Mucosa of rectum (tissue), 2 donors: Measurements from ENCODE around the gene TEX101.

Experiments used
- H3K27ac ChIP-seq, 2 donors: one replicate each; pipeline ENCODE4 v1.7.0; 2013; ENCODE audit warnings: inconsistent platforms in 2 of 2, low read depth in 2 of 2, low read length in 2 of 2
- H3K27me3 ChIP-seq, 2 donors: one replicate each; pipeline ENCODE4 v1.7.0; 2013; ENCODE audit warnings: low read length in 2 of 2; ENCODE audit not compliant: control insufficient read depth in 2 of 2, insufficient read depth in 2 of 2
- H3K36me3 ChIP-seq, 2 donors: one replicate each; pipeline ENCODE4 v1.7.0; 2013; ENCODE audit warnings: low read length in 2 of 2; ENCODE audit not compliant: control insufficient read depth in 2 of 2, insufficient read depth in 2 of 2
- H3K4me1 ChIP-seq, 2 donors: one replicate each; pipeline ENCODE4 v1.7.0; 2013; ENCODE audit warnings: low read length in 2 of 2, mild to moderate bottlenecking in 1 of 2; ENCODE audit not compliant: control insufficient read depth in 2 of 2, insufficient read depth in 2 of 2
- H3K4me3 ChIP-seq, 2 donors: one replicate each; pipeline ENCODE4 v1.7.0; 2013; ENCODE audit warnings: low read length in 2 of 2
- H3K9ac ChIP-seq, 2 donors: one replicate each; pipeline ENCODE4 v1.7.0; 2013; ENCODE audit warnings: low read length in 2 of 2, low read depth in 1 of 2, mild to moderate bottlenecking in 1 of 2
- H3K9me3 ChIP-seq, 2 donors: one replicate each; pipeline ENCODE4 v1.7.0; 2013; ENCODE audit warnings: low read length in 2 of 2; ENCODE audit not compliant: control insufficient read depth in 2 of 2
- donor health status: healthy.
- donor health status: Normal muscosa, but diverticular disease.

The TEX101 gene

GRCh38 chr19:43416951-43417623 lies 2.4 kb downstream of the TEX101 start:
- Histone ChIP-seq H3K9me3 (no peaks in the 10 kb centered on the region), H3K27me3 (no peaks in the 10 kb centered on the region), H3K36me3 (no peaks in the 10 kb centered on the region), H3K27ac (no peak overlapping the region), H3K4me3 (no peak overlapping the region), H3K9ac (no peak overlapping the region), H3K4me1 (peaks cover 0 to 5% of the 10 kb centered on the region in 2 donors)

GRCh38 chr19:43420954-43421353 lies 6.3 kb downstream of the TEX101 start:
- H3K4me3 ChIP-seq: no peak overlapping the region
- no peaks in the 10 kb centered on the region for H3K36me3 ChIP-seq
- peaks cover 7 to 9% of the 10 kb centered on the region in 2 donors for H3K4me1 ChIP-seq
- H3K9ac ChIP-seq: no peak overlapping the region
- H3K27me3 ChIP-seq: no peaks in the 10 kb centered on the region
- no peak overlapping the region for H3K27ac ChIP-seq
- H3K9me3 ChIP-seq: no peaks in the 10 kb centered on the region

GRCh38 chr19:43422000-43422688 lies 7.5 kb downstream of the TEX101 start:
- no peaks in the 10 kb centered on the region for H3K9me3 ChIP-seq
- H3K36me3 ChIP-seq: no peaks in the 10 kb centered on the region
- peaks cover 11 to 16% of the 10 kb centered on the region in 2 donors for H3K4me1 ChIP-seq
- H3K27me3 ChIP-seq: no peaks in the 10 kb centered on the region
- H3K27ac ChIP-seq: no peak overlapping the region
- no peak overlapping the region for H3K4me3 ChIP-seq
- H3K9ac ChIP-seq: no peak overlapping the region

- no peaks in the 10 kb centered on the region for H3K36me3 ChIP-seq
- no peak overlapping the region for H3K9ac ChIP-seq
- H3K9me3 ChIP-seq: no peaks in the 10 kb centered on the region
- H3K27ac ChIP-seq: no peak overlapping the region
- H3K27me3 ChIP-seq: no peaks in the 10 kb centered on the region
- peaks cover 8 to 18% of the 10 kb centered on the region in 2 donors for H3K4me1 ChIP-seq
- H3K4me3 ChIP-seq: no peak overlapping the region
These were observed 8.0 kb downstream of the TEX101 start for GRCh38 chr19:43422689-43423066.

GRCh38 chr19:43423779-43424178 lies 9.1 kb downstream of the TEX101 start:
- H3K27me3 ChIP-seq: no peaks in the 10 kb centered on the region
- H3K4me3 ChIP-seq: no peak overlapping the region
- no peak overlapping the region for H3K27ac ChIP-seq
- H3K4me1 ChIP-seq: peaks cover 8 to 19% of the 10 kb centered on the region in 2 donors
- no peaks in the 10 kb centered on the region for H3K36me3 ChIP-seq
- H3K9ac ChIP-seq: no peak overlapping the region
- H3K9me3 ChIP-seq: no peaks in the 10 kb centered on the region

GRCh38 chr19:43425567-43426392 lies 11.1 kb downstream of the TEX101 start:
- peak overlapping the region; percentile 86 to 92 for H3K27ac ChIP-seq
- no peaks in the 10 kb centered on the region for H3K36me3 ChIP-seq
- no peaks in the 10 kb centered on the region for H3K27me3 ChIP-seq
- peaks cover 13 to 27% of the 10 kb centered on the region in 2 donors for H3K4me1 ChIP-seq
- peak overlapping the region in 1 of 2 donors; percentile 52 for H3K4me3 ChIP-seq
- no peaks in the 10 kb centered on the region for H3K9me3 ChIP-seq
- peak overlapping the region; percentile 24 to 55 for H3K9ac ChIP-seq

GRCh38 chr19:43429395-43429794 lies 14.7 kb downstream of the TEX101 start:
- Histone ChIP-seq H3K4me1 (peaks cover 15 to 27% of the 10 kb centered on the region in 2 donors), H3K36me3 (no peaks in the 10 kb centered on the region), H3K9me3 (no peaks in the 10 kb centered on the region), H3K9ac (no peak overlapping the region), H3K4me3 (no peak overlapping the region), H3K27me3 (no peaks in the 10 kb centered on the region), H3K27ac (peak overlapping the region in 1 of 2 donors; percentile 4)

- Histone ChIP-seq H3K27ac (peak overlapping the region; percentile 39 to 58), H3K9ac (no peak overlapping the region)
These were observed 15.5 kb downstream of the TEX101 start for GRCh38 chr19:43430142-43430710.

GRCh38 chr19:43430976-43431375 lies 16.3 kb downstream of the TEX101 start:
- no peaks in the 10 kb centered on the region for H3K27me3 ChIP-seq
- peaks cover 12 to 20% of the 10 kb centered on the region in 2 donors for H3K4me1 ChIP-seq
- no peaks in the 10 kb centered on the region for H3K9me3 ChIP-seq
- H3K27ac ChIP-seq: no peak overlapping the region
- H3K36me3 ChIP-seq: no peaks in the 10 kb centered on the region
- H3K4me3 ChIP-seq: no peak overlapping the region
- no peak overlapping the region for H3K9ac ChIP-seq

More at GRCh38 chr19:43430142-43430710, 15.5 kb downstream of the TEX101 start:
- no peaks in the 10 kb centered on the region for H3K27me3 ChIP-seq
- peak overlapping the region in 1 of 2 donors; percentile 13 for H3K4me3 ChIP-seq
- no peaks in the 10 kb centered on the region for H3K9me3 ChIP-seq
- peaks cover 13 to 27% of the 10 kb centered on the region in 2 donors for H3K4me1 ChIP-seq
- no peaks in the 10 kb centered on the region for H3K36me3 ChIP-seq

- H3K9ac ChIP-seq: no peak overlapping the region
- H3K4me1 ChIP-seq: peaks cover 8 to 9% of the 10 kb centered on the region in 2 donors
- H3K4me3 ChIP-seq: no peak overlapping the region
These were observed 18.6 kb downstream of the TEX101 start for GRCh38 chr19:43433358-43433673.

More at GRCh38 chr19:43433358-43433673, 18.6 kb downstream of the TEX101 start:
- H3K27me3 ChIP-seq: no peaks in the 10 kb centered on the region
- H3K36me3 ChIP-seq: no peaks in the 10 kb centered on the region
- H3K27ac ChIP-seq: no peak overlapping the region
- H3K9me3 ChIP-seq: no peaks in the 10 kb centered on the region
